H7 (cell line): ENCODE results near the gene SYT2. TPM values are rescaled to one million over a fixed set of nuclear protein-coding genes. Genes with fewer than 3 reads are reported as not detected.
"Not testable (repeated sequence)": the region's sequence is repeated elsewhere in the genome, so short reads cannot be mapped to it uniquely, and the experiment has no call there.

Experiments
- DNase-seq: peaks from one replicate; pipeline ENCODE4 v3.0.0; 2012
- H3K27me3 ChIP-seq: 2 replicates; pipeline ENCODE4 v1.6.0; 2011; ENCODE audit warnings: mild to moderate bottlenecking, low read length; ENCODE audit not compliant: control insufficient read depth, insufficient read depth
- H3K36me3 ChIP-seq: replicated peaks from 2 replicates; pipeline ENCODE4 v1.5.1; 2011; ENCODE audit warnings: low read length; ENCODE audit not compliant: control insufficient read depth, insufficient read depth
- H3K4me3 ChIP-seq: 2 replicates; pipeline ENCODE4 v1.5.1; 2011; ENCODE audit warnings: low read depth, mild to moderate bottlenecking, control low read depth, low read length, moderate library complexity; ENCODE audit not compliant: insufficient read depth
- total RNA-seq: library from RNA; depleted of rRNA; stranded (reverse); fragments of >200 nt; shearing (Covaris generic); gene quantifications from 2 replicates; pipeline ENCODE4 v1.2.3, GENCODE V29; 2014; rRNA removed

The SYT2 gene
- 2.8 and 3.6 TPM in 2 replicates for total RNA-seq

DNA sequence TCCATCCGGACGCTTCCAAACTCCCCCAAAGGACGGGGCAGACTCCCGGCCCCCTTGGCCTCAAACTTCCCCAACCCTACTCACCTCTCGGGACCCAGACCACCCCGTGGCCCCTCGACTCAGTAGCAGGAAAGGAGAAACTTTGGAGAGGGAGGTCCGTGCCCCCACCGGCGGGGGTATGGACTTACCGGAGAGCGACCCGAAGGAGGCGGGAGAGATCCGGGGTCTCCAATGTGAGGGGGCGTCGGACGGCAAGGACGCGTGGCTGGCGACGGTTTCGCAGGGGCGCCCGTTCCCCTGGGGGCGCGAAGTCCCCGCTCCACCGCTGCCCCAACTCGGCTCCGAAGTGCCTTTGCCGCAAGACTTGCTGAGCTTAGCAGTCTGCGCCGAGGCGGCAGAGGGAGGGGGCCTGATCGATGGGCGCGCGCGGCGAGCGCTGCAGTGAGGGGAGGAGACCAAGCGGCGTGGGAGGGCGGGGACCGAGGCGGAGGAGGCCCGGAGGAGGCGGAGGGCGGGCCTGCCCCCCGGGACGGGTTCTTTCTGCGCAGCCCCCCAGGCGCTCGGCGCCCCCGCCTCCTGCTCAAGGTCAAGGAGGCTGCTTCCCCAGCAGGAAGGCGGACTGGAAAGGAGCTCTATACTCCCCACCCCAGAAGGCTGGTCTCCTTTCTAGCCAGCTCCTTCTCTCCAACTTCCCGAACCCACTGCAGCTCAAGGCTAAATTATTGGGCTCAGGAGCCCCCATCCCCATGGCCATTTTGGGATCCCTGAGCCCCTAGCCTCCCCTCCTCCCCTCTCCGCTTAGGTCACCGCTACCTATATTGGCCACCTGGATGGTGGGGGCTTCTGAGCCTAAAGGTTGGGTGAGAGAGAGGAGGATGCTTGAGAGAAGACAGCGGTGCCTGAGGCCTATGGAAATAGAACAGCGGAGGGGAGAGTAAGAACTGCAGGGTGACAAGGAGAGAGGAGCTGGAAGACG, at the start of gene SYT2:
Gene SYT2, minus strand, starts transcription at position 385 of the 976 bp plus-strand sequence. CDS start 104,682 bp downstream, outside the sequence.
- DNase-seq: peak; percentile 93
- no peaks in the 10 kb centered on the region for H3K36me3 ChIP-seq
- H3K27me3 ChIP-seq: peaks cover 31% of the 10 kb centered on the region
- peak within 1 kb of the TSS; percentile 78 for H3K4me3 ChIP-seq

DNA sequence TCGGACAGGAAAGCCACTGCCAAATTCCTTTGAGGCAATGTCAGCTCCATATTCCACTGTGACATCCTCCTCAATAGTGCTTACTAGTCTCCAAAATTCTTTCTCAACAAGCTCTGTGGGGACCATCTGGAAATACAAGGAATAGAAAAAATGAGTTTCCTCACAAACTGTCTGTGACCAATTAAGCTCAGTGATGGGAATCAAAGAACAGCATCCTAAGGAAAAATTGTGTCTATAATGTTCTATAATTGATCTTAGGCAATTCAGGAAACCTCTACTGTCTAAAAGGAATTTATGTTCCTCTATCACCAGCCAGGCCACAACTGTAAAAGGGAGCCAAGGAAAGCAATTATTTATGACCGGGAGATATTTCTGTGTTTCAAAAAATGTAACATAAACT, 46.1 kb upstream of the SYT2 start:
- Histone ChIP-seq H3K27me3 (no peaks in the 10 kb centered on the region), H3K4me3 (no peak overlapping the region), H3K36me3 (peaks cover 58% of the 10 kb centered on the region)
- no peak for DNase-seq

DNA sequence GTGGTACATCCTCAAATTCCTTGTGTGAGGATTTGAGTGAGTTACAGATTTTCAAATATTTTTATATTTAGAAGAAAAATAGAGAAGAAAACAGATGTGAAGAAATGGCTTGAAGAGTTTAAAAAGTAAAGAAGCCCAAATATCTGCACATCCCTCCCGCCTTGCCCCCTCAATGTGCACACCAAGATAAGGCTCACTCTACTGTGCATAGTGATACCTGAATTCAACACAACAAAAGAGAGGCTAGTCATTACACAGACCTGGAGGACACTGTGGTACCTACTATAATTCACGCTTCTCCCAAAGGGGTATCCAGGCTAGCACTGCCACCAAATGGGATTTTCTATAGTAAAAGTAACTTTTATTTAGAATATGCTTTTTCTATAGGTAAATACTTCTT, 44.0 kb upstream of the SYT2 start:
- no peak overlapping the region for H3K4me3 ChIP-seq
- H3K27me3 ChIP-seq: no peaks in the 10 kb centered on the region
- peaks cover 58% of the 10 kb centered on the region for H3K36me3 ChIP-seq
- no peak for DNase-seq

DNA sequence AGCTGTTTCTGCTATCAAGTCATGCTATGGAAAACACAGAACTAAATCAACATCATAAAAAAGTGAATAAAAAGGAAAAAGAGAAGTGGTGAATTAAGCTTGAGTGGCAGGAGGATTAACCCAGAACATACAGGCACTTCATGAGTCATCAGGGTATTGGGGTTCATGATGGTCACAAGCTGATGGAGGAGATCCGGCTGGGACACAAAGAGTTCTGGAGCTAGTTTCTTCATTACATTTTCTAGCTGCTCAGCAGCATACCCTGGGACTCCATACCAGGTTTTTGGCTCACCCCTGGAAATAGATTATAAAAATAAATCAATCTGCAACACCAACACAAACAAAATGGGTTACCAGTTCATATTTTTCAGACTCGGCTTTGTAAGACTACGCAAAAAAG, 42.5 kb upstream of the SYT2 start:
- peaks cover 59% of the 10 kb centered on the region for H3K36me3 ChIP-seq
- no peak for DNase-seq

DNA sequence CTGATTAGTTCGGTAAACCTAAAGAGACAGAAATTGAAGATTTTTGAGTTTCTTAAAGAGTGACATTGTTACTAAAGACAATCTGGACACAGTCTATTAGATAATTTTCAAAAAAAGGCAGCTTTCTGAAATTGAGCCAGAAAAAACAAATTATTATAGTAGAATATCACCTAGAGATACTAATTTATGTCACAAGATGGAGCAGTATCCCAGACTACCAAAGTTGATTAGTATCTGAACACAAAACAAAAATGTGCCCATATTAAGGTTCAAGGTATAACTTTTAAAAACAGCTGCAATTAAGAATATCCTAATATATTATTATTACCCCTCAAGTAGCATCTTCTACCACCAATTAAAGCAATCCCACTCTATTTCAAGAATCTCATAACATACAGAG, 40.5 kb upstream of the SYT2 start:
- no peaks in the 10 kb centered on the region for H3K27me3 ChIP-seq
- DNase-seq: no peak
- H3K36me3 ChIP-seq: peaks cover 45% of the 10 kb centered on the region
- H3K4me3 ChIP-seq: no peak overlapping the region

More for the DNA sequence above, 42.5 kb upstream of the SYT2 start:
- Histone ChIP-seq H3K27me3 (no peaks in the 10 kb centered on the region), H3K4me3 (no peak overlapping the region)

DNA sequence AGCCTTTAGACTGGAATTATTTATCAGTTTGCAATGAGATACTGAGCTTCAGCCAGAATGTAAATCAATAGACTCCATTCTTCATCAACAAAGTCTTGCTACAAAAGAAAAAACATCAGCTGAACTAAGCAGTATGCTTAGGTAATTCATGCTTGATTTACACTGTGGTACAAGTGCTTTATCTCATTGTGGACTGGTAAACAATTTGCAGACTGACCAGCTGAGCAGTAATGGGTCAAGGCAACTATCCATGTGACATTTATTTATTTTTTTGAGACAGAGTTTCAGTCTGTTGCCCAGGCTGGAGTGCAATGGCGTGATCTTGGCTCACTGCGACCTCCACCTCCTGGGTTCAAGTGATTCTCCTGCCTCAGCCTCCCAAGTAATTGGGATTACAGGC, 39.8 kb upstream of the SYT2 start:
- Histone ChIP-seq H3K27me3 (no peaks in the 10 kb centered on the region), H3K36me3 (peaks cover 42% of the 10 kb centered on the region)

DNA sequence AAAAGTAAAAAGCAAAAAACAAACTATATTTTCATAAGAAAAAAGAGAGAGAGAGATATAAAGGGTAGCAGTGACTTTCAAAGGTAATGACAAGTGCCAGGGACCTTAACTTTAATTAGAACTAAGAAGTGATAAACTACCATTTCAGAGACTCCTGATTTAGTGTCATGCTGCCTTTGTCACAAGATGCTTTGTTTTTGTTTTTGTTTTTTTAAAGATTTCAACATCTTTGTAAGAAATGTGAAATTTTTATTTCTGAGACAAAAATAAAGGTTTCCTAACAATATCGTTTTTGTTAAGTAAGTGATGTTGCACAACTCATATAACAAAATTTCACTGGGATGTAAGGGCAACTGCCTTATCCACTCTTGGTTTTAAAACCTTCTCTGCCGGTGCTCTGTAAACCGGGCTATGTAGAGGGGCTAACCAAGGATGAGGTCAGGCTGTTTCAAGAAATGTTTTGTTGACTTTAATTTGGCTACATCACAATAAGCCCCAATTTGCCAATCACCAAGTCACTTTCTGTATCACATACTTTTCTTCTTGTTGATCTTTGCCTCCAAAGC, 35.2 kb upstream of the SYT2 start:
- H3K27me3 ChIP-seq: no peaks in the 10 kb centered on the region
- DNase-seq: no peak
- H3K4me3 ChIP-seq: no peak overlapping the region
- H3K36me3 ChIP-seq: peaks cover 38% of the 10 kb centered on the region

More for the DNA sequence above, 39.8 kb upstream of the SYT2 start:
- H3K4me3 ChIP-seq: no peak overlapping the region
- no peak for DNase-seq

DNA sequence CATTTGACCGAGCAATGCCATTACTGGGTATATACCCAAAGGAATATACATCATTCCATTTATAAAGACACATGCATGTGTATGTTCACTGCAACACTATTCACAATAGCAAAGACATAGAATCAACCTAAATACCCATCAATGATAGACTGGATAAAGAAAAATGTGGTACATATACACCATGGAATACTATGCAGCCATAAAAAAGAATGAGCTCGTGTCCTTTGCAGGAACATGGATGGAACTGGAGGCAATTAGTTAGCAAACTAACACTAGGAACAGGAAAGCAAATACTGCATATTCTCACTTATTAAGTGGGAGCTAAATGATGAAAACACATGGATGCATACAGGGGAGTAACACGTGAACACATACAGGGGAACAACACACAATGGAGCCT, 34.5 kb upstream of the SYT2 start:
- not testable (repeated sequence) for DNase-seq, H3K4me3 ChIP-seq, H3K27me3 ChIP-seq
- H3K36me3 ChIP-seq: peaks cover 36% of the 10 kb centered on the region

DNA sequence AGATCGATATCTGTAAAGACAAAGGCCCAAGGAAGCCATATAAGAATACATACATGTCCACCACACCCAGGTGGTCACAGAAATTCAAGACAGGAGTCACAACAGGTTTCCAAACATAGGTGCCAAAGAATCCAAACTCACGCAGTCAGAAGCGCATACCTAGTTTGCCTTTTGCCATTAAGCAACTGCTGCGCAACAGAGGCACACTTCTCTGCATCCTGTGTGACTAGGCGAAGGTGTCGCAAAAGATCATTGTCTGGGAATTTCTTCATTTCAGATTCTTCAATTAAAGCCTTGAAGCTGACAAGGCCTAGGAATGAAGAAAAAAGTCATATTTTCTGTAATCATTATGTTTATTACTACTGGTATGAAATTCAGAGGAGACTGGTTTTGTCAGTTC, 32.2 kb upstream of the SYT2 start:
- H3K36me3 ChIP-seq: peaks cover 40% of the 10 kb centered on the region
- no peaks in the 10 kb centered on the region for H3K27me3 ChIP-seq
- H3K4me3 ChIP-seq: no peak overlapping the region
- no peak for DNase-seq

DNA sequence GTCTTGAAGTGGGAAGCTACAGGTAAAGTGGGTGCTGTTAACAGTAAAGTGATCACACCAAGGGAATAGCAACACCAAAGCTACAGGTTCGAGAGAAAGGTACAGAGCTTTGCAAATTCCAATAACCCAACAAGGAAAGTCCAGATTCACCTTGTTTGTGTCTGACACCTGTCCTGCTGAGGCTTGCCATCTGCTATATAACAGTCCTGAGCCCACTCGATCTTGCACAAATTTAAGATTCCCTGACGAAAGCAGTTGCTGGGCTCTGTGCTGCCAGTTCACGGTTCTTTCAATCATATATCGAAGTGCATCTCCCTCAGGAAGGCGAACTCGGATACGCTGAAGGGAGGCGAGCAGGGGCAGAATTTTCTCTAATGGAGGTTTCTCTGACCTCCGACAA, 23.0 kb upstream of the SYT2 start:
- no peak for DNase-seq
- peaks cover 59% of the 10 kb centered on the region for H3K36me3 ChIP-seq
- H3K4me3 ChIP-seq: no peak overlapping the region
- H3K27me3 ChIP-seq: no peaks in the 10 kb centered on the region

DNA sequence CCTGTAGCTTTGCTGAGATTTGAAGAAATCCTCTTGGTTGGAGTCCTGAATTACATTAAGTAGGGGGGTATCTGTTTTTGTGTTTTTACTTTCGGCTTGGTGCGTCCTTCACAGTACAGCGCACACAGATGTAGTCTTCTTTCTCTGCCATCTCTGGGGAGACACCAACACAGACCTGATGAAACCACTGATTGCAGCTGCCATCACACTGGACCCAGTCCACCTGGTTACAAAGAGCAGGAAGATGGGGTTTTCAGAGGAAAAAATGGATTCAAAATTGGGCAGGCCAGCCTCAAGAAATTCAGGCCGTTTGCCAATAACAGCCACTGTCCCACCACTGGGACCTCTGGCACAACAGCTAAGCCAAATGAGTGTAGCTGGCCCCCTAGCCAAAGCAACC, 18.7 kb upstream of the SYT2 start:
- no peaks in the 10 kb centered on the region for H3K27me3 ChIP-seq
- no peak for DNase-seq
- no peak overlapping the region for H3K4me3 ChIP-seq
- peaks cover 59% of the 10 kb centered on the region for H3K36me3 ChIP-seq

DNA sequence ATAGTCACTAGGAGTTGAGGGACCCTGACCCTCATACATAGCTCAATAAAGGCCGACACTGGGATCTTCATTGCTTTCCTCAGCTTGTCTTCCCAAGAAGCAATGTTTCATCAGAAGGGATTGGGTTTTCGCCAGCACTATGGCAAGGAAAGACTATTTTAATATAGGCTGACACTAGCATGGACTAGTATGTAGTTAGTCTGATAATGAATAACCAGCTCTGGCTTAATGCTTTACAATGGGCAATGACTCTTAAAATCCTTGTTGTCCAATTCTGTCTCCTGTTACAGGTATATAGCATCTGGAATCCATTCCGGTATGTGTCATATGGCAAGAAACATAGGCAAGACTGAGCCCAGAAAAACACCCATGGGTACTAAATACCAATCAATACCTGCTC, 15.3 kb upstream of the SYT2 start:
- H3K27me3 ChIP-seq: no peaks in the 10 kb centered on the region
- H3K36me3 ChIP-seq: peaks cover 32% of the 10 kb centered on the region
- DNase-seq: no peak
- no peak overlapping the region for H3K4me3 ChIP-seq

DNA sequence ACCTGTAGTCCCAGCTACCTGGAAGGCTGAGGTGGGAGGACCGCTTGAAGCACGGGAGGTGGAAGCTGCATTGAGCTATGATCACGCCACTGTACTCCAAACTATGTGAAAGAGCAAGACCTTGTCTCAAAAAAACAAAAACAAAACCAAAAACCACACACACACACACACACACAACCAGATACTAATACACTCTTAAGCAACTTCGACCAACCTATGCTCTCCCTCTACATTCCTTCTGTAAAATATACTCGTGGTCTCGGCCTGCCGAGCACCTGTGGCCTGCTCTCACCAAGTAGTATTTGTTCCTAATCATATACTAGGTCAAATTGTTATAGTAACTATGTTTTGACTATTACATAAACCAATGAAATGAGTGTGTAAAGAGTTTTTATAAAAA, 13.5 kb upstream of the SYT2 start:
- Histone ChIP-seq H3K27me3 (no peaks in the 10 kb centered on the region), H3K36me3 (peaks cover 16% of the 10 kb centered on the region), H3K4me3 (no peak overlapping the region)
- no peak for DNase-seq

DNA sequence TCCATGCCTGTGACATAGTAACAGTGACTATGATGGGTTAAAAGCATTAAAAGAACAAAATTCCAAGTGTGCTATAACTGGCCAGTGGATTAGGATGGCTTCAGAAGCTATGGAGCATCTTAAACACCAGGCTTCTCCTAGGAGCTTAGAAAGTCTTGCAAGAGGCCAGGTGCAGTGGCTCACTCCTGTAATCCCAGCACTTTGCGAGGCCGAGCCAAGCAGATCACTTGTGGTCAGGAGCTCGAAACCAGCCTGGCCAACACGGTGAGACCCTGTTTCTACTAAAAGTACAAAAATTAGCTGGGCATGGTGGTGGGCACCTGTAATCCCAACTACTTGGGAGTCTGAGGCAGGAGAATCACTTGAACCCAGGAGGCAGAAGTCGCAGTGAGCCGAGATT, 12.8 kb upstream of the SYT2 start:
- H3K27me3 ChIP-seq, DNase-seq, H3K4me3 ChIP-seq: not testable (repeated sequence)
- peaks cover 13% of the 10 kb centered on the region for H3K36me3 ChIP-seq

DNA sequence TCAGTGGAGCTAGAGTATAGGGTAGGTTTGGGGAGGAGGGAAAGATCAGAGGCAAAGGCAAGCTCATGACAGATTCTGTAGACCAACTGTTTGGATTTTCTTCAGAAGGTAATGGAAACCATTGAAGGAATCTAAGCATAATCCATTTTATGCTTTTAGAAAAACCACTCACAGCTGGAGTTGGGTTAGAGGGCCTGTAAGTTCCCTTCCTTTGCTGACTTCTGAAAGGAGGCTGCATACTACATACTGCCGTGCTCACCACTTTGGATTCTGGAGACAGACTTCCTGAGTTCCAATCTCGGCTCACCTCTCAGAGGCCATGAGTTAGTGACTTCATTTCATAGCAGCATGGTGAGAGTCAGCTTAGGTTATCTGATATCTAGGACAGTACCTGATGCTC, 6.4 kb upstream of the SYT2 start:
- DNase-seq: no peak
- H3K27me3 ChIP-seq: peaks cover 1% of the 10 kb centered on the region
- H3K36me3 ChIP-seq: no peaks in the 10 kb centered on the region
- no peak overlapping the region for H3K4me3 ChIP-seq
